RWPE2 (cell line): ENCODE measurements around the gene FAIM2.

ENCODE experiments used
- ATAC-seq: fragments of 200-7000 bp; cut with Tn5 transposase; 3 replicates; pipeline ENCODE4 v1.9.1; 2021; ENCODE audit warnings: low read depth
- DNase-seq: peaks from one replicate; pipeline ENCODE4 v3.0.0-alpha.2; 2020; ENCODE audit warnings: low spot score
- H3K27ac ChIP-seq: fragments of 450-650 bp; 2 replicates; pipeline ENCODE4 v1.5.1; 2017; ENCODE audit warnings: mild to moderate bottlenecking; ENCODE audit not compliant: poor library complexity, severe bottlenecking
- H3K27me3 ChIP-seq: fragments of 250-450 bp; sonication (Bioruptor Pico); 2 replicates; pipeline ENCODE4 v1.5.1; 2021; ENCODE audit warnings: mild to moderate bottlenecking, moderate library complexity; ENCODE audit not compliant: insufficient read depth, poor library complexity, severe bottlenecking
- H3K36me3 ChIP-seq: fragments of 250-450 bp; sonication (Bioruptor Pico); 2 replicates; pipeline ENCODE4 v1.5.1; 2020; ENCODE audit warnings: low read depth, mild to moderate bottlenecking, moderate library complexity
- H3K4me1 ChIP-seq: fragments of 250-450 bp; sonication (Bioruptor Pico); 2 replicates; pipeline ENCODE4 v1.5.1; 2021; ENCODE audit warnings: mild to moderate bottlenecking, moderate library complexity; ENCODE audit not compliant: insufficient read depth, poor library complexity, severe bottlenecking
- H3K4me3 ChIP-seq: fragments of 250-450 bp; sonication (Bioruptor Pico); 2 replicates; pipeline ENCODE4 v1.5.1; 2021; ENCODE audit warnings: mild to moderate bottlenecking, moderate library complexity; ENCODE audit not compliant: severe bottlenecking
- H3K9me3 ChIP-seq: fragments of 250-450 bp; sonication (Bioruptor Pico); 2 replicates; pipeline ENCODE4 v1.5.1; 2021; ENCODE audit warnings: mild to moderate bottlenecking, moderate library complexity; ENCODE audit not compliant: severe bottlenecking
- TF ChIP-seq, protein P1 (sequence below): fragments of 450-650 bp; IDR thresholded peaks from one replicate; pipeline ENCODE4 v1.5.1; 2017; ENCODE audit warnings: mild to moderate bottlenecking, moderate library complexity; ENCODE audit not compliant: poor library complexity, severe bottlenecking

The FAIM2 gene

DNA sequence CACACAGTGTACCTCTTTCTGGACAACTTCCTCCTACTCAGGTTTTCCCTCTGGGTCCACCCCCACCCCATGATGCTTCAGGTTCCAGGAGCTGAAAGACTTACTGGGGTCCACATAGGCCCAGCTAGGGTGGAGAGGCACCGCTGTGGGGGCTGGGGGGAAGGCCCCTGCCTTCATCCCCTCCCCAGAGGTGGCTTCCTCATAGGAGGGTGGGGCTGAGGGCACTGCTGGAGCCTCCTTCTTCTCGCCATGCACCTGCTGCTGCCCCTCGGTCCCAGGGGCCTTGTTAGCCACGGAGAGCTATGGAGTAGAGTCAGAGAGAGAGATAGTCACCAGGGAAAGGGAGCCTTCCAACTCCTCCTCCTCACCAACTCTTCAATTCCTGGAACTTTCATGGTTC, 2.7 kb downstream of the FAIM2 start:
- no peaks in the 10 kb centered on the region for H3K9me3 ChIP-seq
- no peaks in the 10 kb centered on the region for H3K27me3 ChIP-seq
- no peak overlapping the region for H3K4me3 ChIP-seq
- no peaks in the 10 kb centered on the region for H3K36me3 ChIP-seq
- H3K4me1 ChIP-seq, result no peaks in the 10 kb centered on the region
- no peak for DNase-seq
- ATAC-seq, result no peak
- TF ChIP-seq, protein P1, sequence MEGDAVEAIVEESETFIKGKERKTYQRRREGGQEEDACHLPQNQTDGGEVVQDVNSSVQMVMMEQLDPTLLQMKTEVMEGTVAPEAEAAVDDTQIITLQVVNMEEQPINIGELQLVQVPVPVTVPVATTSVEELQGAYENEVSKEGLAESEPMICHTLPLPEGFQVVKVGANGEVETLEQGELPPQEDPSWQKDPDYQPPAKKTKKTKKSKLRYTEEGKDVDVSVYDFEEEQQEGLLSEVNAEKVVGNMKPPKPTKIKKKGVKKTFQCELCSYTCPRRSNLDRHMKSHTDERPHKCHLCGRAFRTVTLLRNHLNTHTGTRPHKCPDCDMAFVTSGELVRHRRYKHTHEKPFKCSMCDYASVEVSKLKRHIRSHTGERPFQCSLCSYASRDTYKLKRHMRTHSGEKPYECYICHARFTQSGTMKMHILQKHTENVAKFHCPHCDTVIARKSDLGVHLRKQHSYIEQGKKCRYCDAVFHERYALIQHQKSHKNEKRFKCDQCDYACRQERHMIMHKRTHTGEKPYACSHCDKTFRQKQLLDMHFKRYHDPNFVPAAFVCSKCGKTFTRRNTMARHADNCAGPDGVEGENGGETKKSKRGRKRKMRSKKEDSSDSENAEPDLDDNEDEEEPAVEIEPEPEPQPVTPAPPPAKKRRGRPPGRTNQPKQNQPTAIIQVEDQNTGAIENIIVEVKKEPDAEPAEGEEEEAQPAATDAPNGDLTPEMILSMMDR, result no peak
- no peak overlapping the region for H3K27ac ChIP-seq

DNA sequence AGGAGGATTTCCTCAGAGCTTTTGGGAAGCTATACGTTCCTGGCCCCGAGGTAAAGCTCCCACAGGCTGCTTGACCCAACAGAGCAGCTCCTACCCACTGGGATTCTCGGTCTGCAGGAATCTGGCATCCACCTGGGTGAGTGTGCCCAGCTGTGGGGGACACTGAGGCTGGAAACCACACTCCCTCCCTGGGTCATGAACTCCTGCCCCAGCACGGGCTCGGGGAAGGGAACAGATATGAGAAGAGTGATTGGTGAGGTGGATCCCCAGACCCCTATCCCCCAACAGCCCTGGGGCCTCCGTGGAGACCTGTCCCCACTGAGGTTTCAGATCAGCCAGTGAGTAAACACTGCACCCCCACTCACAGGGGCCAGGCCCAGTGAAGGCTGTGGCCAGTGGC, 3.3 kb downstream of the FAIM2 start:
- peak; percentile 42 for DNase-seq
- H3K4me1 ChIP-seq, result no peaks in the 10 kb centered on the region
- no peaks in the 10 kb centered on the region for H3K9me3 ChIP-seq
- TF ChIP-seq, protein P1, result no peak
- no peak overlapping the region for H3K27ac ChIP-seq
- H3K4me3 ChIP-seq, result no peak overlapping the region
- no peaks in the 10 kb centered on the region for H3K36me3 ChIP-seq
- ATAC-seq, result no peak
- H3K27me3 ChIP-seq, result no peaks in the 10 kb centered on the region

DNA sequence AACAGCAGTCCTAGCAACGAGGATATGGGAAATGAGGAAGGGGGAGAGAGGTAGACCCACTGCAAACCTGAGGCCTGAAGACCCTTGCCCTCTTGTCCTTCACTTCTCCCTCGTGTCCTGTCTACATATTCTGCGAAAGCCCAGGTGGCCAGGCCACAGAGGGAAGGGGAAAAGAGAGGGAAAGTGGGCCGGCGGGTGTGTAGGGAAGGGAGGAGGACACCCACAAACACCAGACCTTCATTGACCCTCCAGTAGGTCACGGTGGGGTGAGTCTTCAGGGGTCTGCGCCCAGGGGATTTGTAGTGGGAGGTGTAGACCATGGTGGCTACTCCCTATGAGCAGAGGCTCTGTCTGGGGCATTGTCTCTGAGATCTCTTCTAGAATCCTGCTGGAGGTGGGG, 3.8 kb downstream of the FAIM2 start:
- H3K36me3 ChIP-seq, result no peaks in the 10 kb centered on the region
- no peak overlapping the region for H3K27ac ChIP-seq
- TF ChIP-seq, protein P1, result no peak
- DNase-seq (peak; percentile 36), ATAC-seq (no peak)
- H3K27me3 ChIP-seq, result no peaks in the 10 kb centered on the region
- no peaks in the 10 kb centered on the region for H3K9me3 ChIP-seq
- H3K4me1 ChIP-seq, result no peaks in the 10 kb centered on the region
- no peak overlapping the region for H3K4me3 ChIP-seq

DNA sequence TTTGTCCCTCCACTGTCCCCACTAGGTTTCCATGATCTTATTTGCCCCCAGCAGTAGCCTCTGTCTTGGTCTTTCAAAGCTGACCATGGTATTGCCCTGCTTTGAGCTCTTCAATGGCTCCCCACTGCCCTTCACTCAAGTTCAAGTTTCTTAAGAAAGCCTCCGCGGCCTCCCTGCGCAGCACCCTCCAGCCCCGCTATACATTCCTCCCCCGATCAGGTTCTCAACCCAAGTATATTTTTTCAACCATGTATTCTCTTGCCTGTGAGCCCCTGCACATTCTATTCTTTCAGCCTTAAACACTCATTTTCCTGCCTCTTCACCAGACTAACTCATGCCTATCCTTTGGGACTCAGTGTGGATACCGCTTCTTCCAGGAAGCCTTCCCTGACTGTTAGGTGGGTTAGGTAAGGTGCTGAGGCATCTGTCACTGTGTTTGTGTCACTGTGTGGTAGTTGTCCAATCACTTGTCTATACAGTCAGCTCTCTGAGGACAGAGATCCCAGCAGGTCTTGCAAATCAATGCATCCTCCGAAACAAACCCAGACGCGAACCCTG, 4.3 kb downstream of the FAIM2 start:
- Histone ChIP-seq H3K4me3 (no peak overlapping the region), H3K27ac (no peak overlapping the region), H3K36me3 (no peaks in the 10 kb centered on the region), H3K9me3 (no peaks in the 10 kb centered on the region), H3K4me1 (no peaks in the 10 kb centered on the region), H3K27me3 (no peaks in the 10 kb centered on the region)
- TF ChIP-seq, protein P1, result no peak
- DNase-seq (no peak), ATAC-seq (no peak)

DNA sequence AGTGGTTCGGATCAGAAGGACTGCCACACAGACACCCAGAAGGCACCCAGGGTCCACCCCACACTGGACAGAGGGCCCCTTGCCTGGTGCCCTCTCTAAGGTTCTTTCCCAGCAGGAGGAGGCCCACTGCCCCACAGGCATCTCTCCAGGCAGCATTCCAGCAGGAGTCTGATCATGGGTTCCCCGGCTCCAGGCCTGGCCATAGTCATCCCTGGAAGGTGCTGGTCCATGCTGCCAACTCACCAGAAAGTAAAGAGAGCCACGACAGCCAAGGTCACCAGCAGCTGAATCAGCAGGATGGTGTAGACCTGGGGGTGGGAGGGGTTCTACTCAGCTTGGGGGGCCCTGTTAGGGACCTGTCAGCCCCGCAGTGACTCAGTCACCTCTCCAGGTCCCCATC, 6.4 kb downstream of the FAIM2 start:
- Histone ChIP-seq H3K27ac (no peak overlapping the region), H3K27me3 (no peaks in the 10 kb centered on the region), H3K4me1 (peaks cover 4% of the 10 kb centered on the region), H3K4me3 (no peak overlapping the region), H3K9me3 (no peaks in the 10 kb centered on the region), H3K36me3 (no peaks in the 10 kb centered on the region)
- ATAC-seq, result no peak
- TF ChIP-seq, protein P1, result no peak
- peak; percentile 36 for DNase-seq
